HepG2 (cell line): ENCODE measurements around the gene TANGO6. TPM values are rescaled to one million over a fixed set of nuclear protein-coding genes. Genes with fewer than 3 reads are reported as not detected.

Experiments used
- ATAC-seq: fragments of 200-7000 bp; cut with Tn5 transposase; 3 replicates; pipeline ENCODE4 v1.9.1; 2020; ENCODE audit warnings: mild to moderate bottlenecking, moderate library complexity
- BruUV-seq: library from RNA; stranded (reverse); fragments of 400-500 nt; replicated peaks from 2 replicates; lab custom pipeline; 2021; lab: Mats Ljungman, UMichigan
- CTCF ChIA-PET: fragments of 300-600 bp; formaldehyde crosslinking; extraction: SDS; loops from one replicate; lab custom pipeline; 2021; ENCODE audit warnings: low total read pairs, inconsistent platforms, low intra/inter-chr PET ratio; lab: Yijun Ruan, JAX
- POLR2A ChIA-PET: fragments of 350-600 bp; sonication (Branson Sonifier 250); formaldehyde crosslinking; loops from one replicate; lab custom pipeline; 2020; ENCODE audit warnings: antibody characterized with exemption, inconsistent platforms; lab: Yijun Ruan, JAX
- DNase-seq: peaks from one replicate; pipeline ENCODE4 v3.0.0-alpha.2; 2015; ENCODE audit warnings: low spot score
- FAIRE-seq: peaks from 3 replicates; lab custom pipeline; 2011; peaks lifted over from hg19 to GRCh38; lab: Jason Lieb, UNC
- H2AFZ ChIP-seq: one replicate; pipeline ENCODE4 v1.6.1; 2011; ENCODE audit warnings: low read length, inconsistent platforms
- H3K27ac ChIP-seq: fragments of 300-600 bp; 3 replicates; pipeline ENCODE4 v1.8.0; 2011; ENCODE audit warnings: mixed run types, mild to moderate bottlenecking, mixed read lengths, low read length, inconsistent platforms; ENCODE audit not compliant: insufficient read depth; ENCODE audit errors: extremely low read length
- H3K27me3 ChIP-seq, 2 experiments: fragments of 200-600 bp in 1 of 2; 2 replicates in 1 of 2; 3 replicates in 1 of 2; pipeline versions ENCODE4 v1.6.0 to v1.8.0; 2011; ENCODE audit warnings: low read length in 2 of 2, mild to moderate bottlenecking in 2 of 2, moderate library complexity in 2 of 2, inconsistent platforms in 1 of 2; ENCODE audit not compliant: insufficient read depth in 2 of 2, control insufficient read depth in 1 of 2
- H3K36me3 ChIP-seq, 2 experiments: fragments of 200-600 bp in 1 of 2; replicated peaks in 1 of 2; 2 replicates in 1 of 2; 3 replicates in 1 of 2; pipeline versions ENCODE4 v1.5.1 to v1.8.0; 2011; ENCODE audit warnings: low read length in 2 of 2, inconsistent platforms in 1 of 2; ENCODE audit not compliant: insufficient read depth in 2 of 2, control insufficient read depth in 1 of 2
- H3K4me1 ChIP-seq: 2 replicates; pipeline ENCODE4 v1.5.1; 2012; ENCODE audit warnings: low read length, inconsistent platforms; ENCODE audit not compliant: insufficient read depth
- H3K4me2 ChIP-seq: 2 replicates; pipeline ENCODE4 v1.6.0; 2011; ENCODE audit warnings: low read depth, low read length, inconsistent platforms
- H3K4me3 ChIP-seq, 3 experiments: fragments of 200-600 bp in 1 of 3; sonication (generic), shearing (Covaris generic) in 1 of 3; replicated peaks in 1 of 3; 2 replicates each; pipeline ENCODE4 v1.5.1; 2011 to 2016; ENCODE audit warnings: low read length in 3 of 3, inconsistent platforms in 2 of 3, low read depth in 2 of 3, mild to moderate bottlenecking in 2 of 3, control low read depth in 1 of 3, mixed read lengths in 1 of 3; ENCODE audit not compliant: insufficient read depth in 1 of 3
- H3K79me2 ChIP-seq: one replicate; pipeline ENCODE4 v1.6.1; 2011; ENCODE audit warnings: low read length, inconsistent platforms; ENCODE audit not compliant: insufficient read depth
- H3K9ac ChIP-seq: 2 replicates; pipeline ENCODE4 v1.6.0; 2011; ENCODE audit warnings: mild to moderate bottlenecking, low read depth, low read length, inconsistent platforms; ENCODE audit not compliant: insufficient read depth
- H3K9me3 ChIP-seq: 2 replicates; pipeline ENCODE4 v1.5.1; 2012; ENCODE audit warnings: mild to moderate bottlenecking, low read length
- H4K20me1 ChIP-seq: 2 replicates; pipeline ENCODE4 v1.6.0; 2011; ENCODE audit warnings: inconsistent platforms, mild to moderate bottlenecking, low read length, moderate library complexity; ENCODE audit not compliant: insufficient read depth
- FOSL1 ChIP-seq: sonication (generic); formaldehyde crosslinking; IDR thresholded peaks from 2 replicates; pipeline ENCODE4 v1.9.0; 2021; ENCODE audit warnings: missing genetic modification reagents, borderline replicate concordance
- FOXA3 ChIP-seq: IDR thresholded peaks from 2 replicates; pipeline ENCODE4 v1.6.1; 2016; ENCODE audit warnings: missing genetic modification reagents, missing compliant biosample characterization
- GATAD2A ChIP-seq: IDR thresholded peaks from 2 replicates; pipeline ENCODE4 v1.6.1; 2016
- HMG20A ChIP-seq: IDR thresholded peaks from 2 replicates; pipeline ENCODE4 v1.6.1; 2016; ENCODE audit warnings: borderline replicate concordance
- POLR2AphosphoS5 ChIP-seq: IDR thresholded peaks from 2 replicates; pipeline ENCODE4 v1.6.1; 2012; ENCODE audit warnings: low read depth, low read length
- RARA ChIP-seq: IDR thresholded peaks from 2 replicates; pipeline ENCODE4 v1.6.1; 2016; ENCODE audit warnings: missing genetic modification reagents, missing compliant biosample characterization
- SAP130 ChIP-seq: IDR thresholded peaks from 2 replicates; pipeline ENCODE4 v1.6.1; 2016; ENCODE audit warnings: low read depth
- SOX5 ChIP-seq: IDR thresholded peaks from 2 replicates; pipeline ENCODE4 v1.6.1; 2016; ENCODE audit warnings: borderline replicate concordance
- ZNF264 ChIP-seq: sonication (generic); formaldehyde crosslinking; IDR thresholded peaks from 2 replicates; pipeline ENCODE4 v1.4.0; 2020; ENCODE audit warnings: missing genetic modification reagents
- WGBS: methylation state at CpG from one replicate; pipeline ENCODE4 v1.1.6; 2017; ENCODE audit warnings: low lambda C conversion rate; 5-methylcytosine and 5-hydroxymethylcytosine counted together
- in situ Hi-C: cut with HindIII; loops from 2 replicates; pipeline ENCODE4 v1.10.0; 2017; ENCODE audit warnings: low pct_unique_long_range_greater_than_20kb; ENCODE audit not compliant: extremely low pct_ligation_motif_present
- intact Hi-C: fragments of 100-400 bp; cut with micrococcal nuclease; formaldehyde crosslinking; loops from one replicate; pipeline ENCODE4 v1.10.0; 2022; ENCODE audit not compliant: unreplicated experiment
- polyA plus RNA-seq, 8 experiments: library from polyadenylated mRNA; depleted of rRNA in 3 of 8; stranded (reverse) in 7 of 8; unstranded in 1 of 8; fragments of >200 nt; fragmentation: Illumina TruSeq in 4 of 8; extraction: Trizol in 4 of 8; gene quantifications; 2 replicates each; pipeline versions ENCODE4 v1.2.1 to v1.2.3, GENCODE V29; 2011 to 2016; ENCODE audit warnings: low read depth in 4 of 8, missing spikeins in 1 of 8, mixed read lengths in 1 of 8; ENCODE audit not compliant: insufficient read depth in 1 of 8
- total RNA-seq, 5 experiments: library from RNA; depleted of rRNA; stranded (reverse); fragments of >200 nt; fragmentation: Illumina TruSeq; extraction: Trizol; gene quantifications; 2 replicates each; pipeline ENCODE4 v1.2.3, GENCODE V29; 2016; ENCODE audit warnings: low read depth in 1 of 5
- TF ChIP-seq, protein P1 (sequence below): IDR thresholded peaks from 2 replicates; pipeline ENCODE4 v1.4.0; 2020; ENCODE audit warnings: mild to moderate bottlenecking, missing genetic modification reagents
- TF ChIP-seq, protein P2 (sequence below): sonication (generic); formaldehyde crosslinking; IDR thresholded peaks from 2 replicates; pipeline ENCODE4 v1.4.0; 2020; ENCODE audit warnings: missing genetic modification reagents, low read depth, mild to moderate bottlenecking, borderline replicate concordance
- TF ChIP-seq, protein P3 (sequence below): sonication (generic); formaldehyde crosslinking; IDR thresholded peaks from 2 replicates; pipeline ENCODE4 v1.5.1; 2020; ENCODE audit warnings: mild to moderate bottlenecking, missing genetic modification reagents, borderline replicate concordance

Gene TANGO6
- total and polyA plus RNA-seq, 2 of the 13 experiments (the other 11 are each of a cell fraction or from before 2014, with no cell fraction given) = 7.2 to 13.3 TPM

DNA sequence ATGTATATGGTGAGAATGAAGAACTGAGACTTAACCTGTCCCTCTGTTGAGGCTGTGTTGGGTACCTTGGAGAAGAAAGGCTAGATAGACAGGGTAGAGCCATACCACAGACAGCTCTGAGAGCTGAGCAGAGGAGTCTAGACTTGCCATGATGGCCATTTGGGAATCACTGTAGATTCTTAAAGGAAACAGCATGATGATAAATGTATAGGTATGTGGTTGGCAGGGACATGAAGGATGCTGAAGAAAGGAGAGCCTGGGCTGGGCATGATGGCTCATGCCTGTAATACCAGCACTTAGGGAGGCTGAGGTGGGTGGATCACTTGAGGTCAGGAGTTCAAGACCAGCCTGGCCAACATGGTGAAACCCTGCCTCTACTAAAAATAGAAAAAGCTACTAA lies 147.7 kb downstream of the TANGO6 start (continued):
- no peak for TF ChIP-seq POLR2AphosphoS5

DNA sequence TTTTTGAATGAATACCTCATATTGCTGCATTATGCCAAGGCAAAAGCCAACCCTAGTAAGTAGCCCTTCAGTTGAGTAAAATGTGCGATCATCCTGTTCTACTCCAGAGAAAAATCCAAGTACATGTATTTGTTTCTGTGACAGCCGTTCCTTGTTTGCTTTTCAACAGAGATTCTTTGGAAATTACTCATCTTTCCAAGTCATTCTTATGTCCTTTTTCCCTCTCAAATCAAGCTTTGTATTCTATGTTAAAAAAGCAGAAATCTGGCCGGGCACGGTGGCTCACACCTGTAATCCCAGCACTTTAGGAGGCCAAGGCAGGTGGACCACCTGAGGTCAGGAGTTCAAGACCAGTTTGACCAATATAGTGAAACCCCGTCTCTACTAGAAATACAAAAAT lies 149.2 kb downstream of the TANGO6 start:
- H3K27ac ChIP-seq = no peak overlapping the region
- H3K4me1 ChIP-seq = peaks cover 43% of the 10 kb centered on the region
- in situ Hi-C loops = loop anchor here (10.0 kb wide), 1 partner anchor 112 kb away; the partner anchor contains the start of gene HAS3
- BruUV-seq = no TSS peak
- FAIRE-seq (no peak), DNase-seq (peak; percentile 70), ATAC-seq (no peak)
- no peaks in the 10 kb centered on the region for H3K79me2 ChIP-seq
- H3K9me3 ChIP-seq = no peaks in the 10 kb centered on the region
- POLR2A ChIA-PET = no interaction called here
- intact Hi-C loops = loop anchor here (5.0 to 10.0 kb wide), 3 partner anchors 40 to 148 kb away; partner anchors contain the start of genes HAS3 and TANGO6
- H2AFZ ChIP-seq = no peak overlapping the region
- no peaks in the 10 kb centered on the region for H3K27me3 ChIP-seq
- H4K20me1 ChIP-seq = no peaks in the 10 kb centered on the region
- no peaks in the 10 kb centered on the region for H3K36me3 ChIP-seq
- no peak overlapping the region for H3K4me2 ChIP-seq
- H3K9ac ChIP-seq = no peak overlapping the region
- 46% methylated on average over 5 of the region's 5 CpGs for WGBS
- CTCF ChIA-PET = no interaction called here
- H3K4me3 ChIP-seq = no peak overlapping the region
- TF ChIP-seq, protein P1, sequence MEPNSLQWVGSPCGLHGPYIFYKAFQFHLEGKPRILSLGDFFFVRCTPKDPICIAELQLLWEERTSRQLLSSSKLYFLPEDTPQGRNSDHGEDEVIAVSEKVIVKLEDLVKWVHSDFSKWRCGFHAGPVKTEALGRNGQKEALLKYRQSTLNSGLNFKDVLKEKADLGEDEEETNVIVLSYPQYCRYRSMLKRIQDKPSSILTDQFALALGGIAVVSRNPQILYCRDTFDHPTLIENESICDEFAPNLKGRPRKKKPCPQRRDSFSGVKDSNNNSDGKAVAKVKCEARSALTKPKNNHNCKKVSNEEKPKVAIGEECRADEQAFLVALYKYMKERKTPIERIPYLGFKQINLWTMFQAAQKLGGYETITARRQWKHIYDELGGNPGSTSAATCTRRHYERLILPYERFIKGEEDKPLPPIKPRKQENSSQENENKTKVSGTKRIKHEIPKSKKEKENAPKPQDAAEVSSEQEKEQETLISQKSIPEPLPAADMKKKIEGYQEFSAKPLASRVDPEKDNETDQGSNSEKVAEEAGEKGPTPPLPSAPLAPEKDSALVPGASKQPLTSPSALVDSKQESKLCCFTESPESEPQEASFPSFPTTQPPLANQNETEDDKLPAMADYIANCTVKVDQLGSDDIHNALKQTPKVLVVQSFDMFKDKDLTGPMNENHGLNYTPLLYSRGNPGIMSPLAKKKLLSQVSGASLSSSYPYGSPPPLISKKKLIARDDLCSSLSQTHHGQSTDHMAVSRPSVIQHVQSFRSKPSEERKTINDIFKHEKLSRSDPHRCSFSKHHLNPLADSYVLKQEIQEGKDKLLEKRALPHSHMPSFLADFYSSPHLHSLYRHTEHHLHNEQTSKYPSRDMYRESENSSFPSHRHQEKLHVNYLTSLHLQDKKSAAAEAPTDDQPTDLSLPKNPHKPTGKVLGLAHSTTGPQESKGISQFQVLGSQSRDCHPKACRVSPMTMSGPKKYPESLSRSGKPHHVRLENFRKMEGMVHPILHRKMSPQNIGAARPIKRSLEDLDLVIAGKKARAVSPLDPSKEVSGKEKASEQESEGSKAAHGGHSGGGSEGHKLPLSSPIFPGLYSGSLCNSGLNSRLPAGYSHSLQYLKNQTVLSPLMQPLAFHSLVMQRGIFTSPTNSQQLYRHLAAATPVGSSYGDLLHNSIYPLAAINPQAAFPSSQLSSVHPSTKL = peak; percentile 73
- TF ChIP-seq GATAD2A (CRISPR knock-in tag) (0 out of 2 replicates have a peak, but pooled peaks have one; percentile 27), ZNF264 (CRISPR knock-in tag) (no peak), SAP130 (CRISPR knock-in tag) (peak; percentile 42; the same call in 1 of the 2 replicates), RARA (CRISPR knock-in tag) (peak; percentile 12; the same call in 1 of the 2 replicates), HMG20A (CRISPR knock-in tag) (peak; percentile 47; the same call in 1 of the 2 replicates), FOXA3 (CRISPR knock-in tag) (peak; percentile 67), SOX5 (peak; percentile 13; the same call in 1 of the 2 replicates), FOSL1 (CRISPR knock-in tag) (peak; percentile 35; the same call in 1 of the 2 replicates)
- TF ChIP-seq, protein P2, sequence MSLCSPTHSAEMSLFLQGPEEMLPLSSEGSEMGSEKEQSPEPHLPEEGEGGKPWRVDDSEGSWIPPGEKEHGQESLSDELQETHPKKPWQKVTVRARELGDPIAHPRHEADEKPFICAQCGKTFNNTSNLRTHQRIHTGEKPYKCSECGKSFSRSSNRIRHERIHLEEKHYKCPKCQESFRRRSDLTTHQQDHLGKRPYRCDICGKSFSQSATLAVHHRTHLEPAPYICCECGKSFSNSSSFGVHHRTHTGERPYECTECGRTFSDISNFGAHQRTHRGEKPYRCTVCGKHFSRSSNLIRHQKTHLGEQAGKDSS = no peak
- TF ChIP-seq, protein P3, sequence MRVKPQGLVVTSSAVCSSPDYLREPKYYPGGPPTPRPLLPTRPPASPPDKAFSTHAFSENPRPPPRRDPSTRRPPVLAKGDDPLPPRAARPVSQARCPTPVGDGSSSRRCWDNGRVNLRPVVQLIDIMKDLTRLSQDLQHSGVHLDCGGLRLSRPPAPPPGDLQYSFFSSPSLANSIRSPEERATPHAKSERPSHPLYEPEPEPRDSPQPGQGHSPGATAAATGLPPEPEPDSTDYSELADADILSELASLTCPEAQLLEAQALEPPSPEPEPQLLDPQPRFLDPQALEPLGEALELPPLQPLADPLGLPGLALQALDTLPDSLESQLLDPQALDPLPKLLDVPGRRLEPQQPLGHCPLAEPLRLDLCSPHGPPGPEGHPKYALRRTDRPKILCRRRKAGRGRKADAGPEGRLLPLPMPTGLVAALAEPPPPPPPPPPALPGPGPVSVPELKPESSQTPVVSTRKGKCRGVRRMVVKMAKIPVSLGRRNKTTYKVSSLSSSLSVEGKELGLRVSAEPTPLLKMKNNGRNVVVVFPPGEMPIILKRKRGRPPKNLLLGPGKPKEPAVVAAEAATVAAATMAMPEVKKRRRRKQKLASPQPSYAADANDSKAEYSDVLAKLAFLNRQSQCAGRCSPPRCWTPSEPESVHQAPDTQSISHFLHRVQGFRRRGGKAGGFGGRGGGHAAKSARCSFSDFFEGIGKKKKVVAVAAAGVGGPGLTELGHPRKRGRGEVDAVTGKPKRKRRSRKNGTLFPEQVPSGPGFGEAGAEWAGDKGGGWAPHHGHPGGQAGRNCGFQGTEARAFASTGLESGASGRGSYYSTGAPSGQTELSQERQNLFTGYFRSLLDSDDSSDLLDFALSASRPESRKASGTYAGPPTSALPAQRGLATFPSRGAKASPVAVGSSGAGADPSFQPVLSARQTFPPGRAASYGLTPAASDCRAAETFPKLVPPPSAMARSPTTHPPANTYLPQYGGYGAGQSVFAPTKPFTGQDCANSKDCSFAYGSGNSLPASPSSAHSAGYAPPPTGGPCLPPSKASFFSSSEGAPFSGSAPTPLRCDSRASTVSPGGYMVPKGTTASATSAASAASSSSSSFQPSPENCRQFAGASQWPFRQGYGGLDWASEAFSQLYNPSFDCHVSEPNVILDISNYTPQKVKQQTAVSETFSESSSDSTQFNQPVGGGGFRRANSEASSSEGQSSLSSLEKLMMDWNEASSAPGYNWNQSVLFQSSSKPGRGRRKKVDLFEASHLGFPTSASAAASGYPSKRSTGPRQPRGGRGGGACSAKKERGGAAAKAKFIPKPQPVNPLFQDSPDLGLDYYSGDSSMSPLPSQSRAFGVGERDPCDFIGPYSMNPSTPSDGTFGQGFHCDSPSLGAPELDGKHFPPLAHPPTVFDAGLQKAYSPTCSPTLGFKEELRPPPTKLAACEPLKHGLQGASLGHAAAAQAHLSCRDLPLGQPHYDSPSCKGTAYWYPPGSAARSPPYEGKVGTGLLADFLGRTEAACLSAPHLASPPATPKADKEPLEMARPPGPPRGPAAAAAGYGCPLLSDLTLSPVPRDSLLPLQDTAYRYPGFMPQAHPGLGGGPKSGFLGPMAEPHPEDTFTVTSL (CRISPR knock-in tag) = peak; percentile 56; the same call in 1 of the 2 replicates
